GM19452 (cell line): ENCODE data around the gene ANKS1B.

Experiments used
- ATAC-seq: cut with Tn5 transposase; IDR thresholded peaks from one replicate; pipeline ENCODE4 v1.9.1; 2021; ENCODE audit not compliant: unreplicated experiment

Gene ANKS1B

DNA sequence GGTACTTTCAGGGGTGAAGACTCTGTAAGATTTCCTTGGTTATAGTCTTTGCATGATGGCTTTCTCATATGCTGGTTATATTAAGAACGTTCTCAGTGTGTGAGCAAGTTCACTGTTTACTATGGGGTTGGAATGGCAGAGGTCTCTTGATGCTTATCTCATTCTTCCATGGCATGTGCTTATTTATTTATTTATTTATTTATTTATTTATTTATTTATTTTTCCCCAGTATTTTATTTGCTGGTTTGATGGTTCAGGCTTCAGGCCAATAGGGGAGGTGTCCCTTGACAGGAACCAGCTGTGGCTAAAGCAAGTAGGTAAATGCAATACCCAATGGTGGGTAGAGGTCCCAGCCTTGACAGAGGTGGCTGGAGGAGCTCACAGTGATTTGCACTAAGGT lies 498.5 kb downstream of the ANKS1B start:
- ATAC-seq, result no peak

- no peak for ATAC-seq
Observed at GRCh38 chr12:99479149-99479548, 505.6 kb downstream of the ANKS1B start.

GRCh38 chr12:99476956-99477355 lies 507.8 kb downstream of the ANKS1B start:
- no peak for ATAC-seq

DNA sequence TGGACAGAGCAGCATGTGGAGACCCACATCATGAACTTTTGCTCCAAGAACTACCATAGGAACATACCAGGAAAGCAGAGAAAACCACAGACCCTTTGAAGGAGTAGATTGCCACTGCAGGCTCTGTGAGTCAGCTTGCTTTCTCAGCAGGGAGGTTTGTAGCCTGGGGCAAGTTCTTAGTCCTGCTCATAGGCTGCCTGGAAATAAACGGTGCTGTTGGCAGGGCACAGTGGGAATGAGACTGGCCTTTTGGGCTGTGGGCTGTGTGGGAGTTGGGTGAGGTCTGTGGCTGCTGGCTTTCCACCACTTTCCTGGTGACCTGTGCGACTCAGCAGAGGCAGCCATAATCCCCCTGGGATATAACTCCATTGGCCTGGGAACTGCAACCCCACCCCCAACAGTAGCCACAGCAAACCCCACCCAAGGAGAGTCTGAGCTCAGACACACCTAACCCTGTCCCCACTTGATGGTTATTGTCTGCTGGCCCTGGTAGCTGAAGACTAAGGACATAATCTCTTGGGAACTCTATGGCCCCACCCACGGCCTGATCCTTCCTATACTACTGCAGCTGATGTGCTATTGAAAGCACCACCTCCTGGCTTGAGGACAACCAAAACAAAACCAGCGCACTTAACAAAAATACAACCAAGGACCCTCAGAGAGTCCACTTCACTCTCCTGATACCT lies 529.2 kb downstream of the ANKS1B start:
- no peak for ATAC-seq

DNA sequence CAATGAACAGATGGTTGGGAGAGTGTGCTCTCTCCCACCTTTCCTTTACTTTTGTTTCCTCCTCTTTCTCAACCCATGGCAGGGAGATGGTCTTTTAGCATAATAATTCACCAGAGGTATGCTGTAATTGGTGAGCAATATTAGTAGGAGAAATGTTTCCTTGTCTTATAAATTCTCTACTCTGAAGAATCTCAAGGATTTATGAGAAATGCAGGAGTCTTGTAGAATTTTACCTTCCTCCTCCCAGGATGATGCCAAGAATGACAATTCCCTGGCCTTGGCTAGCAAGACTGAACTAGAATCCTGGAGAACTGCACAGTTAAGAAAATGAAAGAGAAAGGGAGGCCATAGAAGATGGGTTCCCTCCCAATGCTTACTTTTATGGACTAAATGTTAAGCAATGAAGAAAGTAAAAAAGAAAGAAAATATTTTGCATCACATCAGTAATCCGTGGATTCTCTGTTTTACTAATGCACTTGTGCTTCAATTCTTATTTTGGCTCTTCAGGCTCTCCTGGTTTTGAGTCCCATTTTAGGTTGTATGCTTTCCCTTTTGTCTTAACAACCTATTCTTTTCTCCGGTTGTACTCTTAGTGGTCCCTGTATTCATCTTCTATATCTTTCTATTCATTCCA lies 530.1 kb downstream of the ANKS1B start:
- peak; percentile 14 for ATAC-seq

- ATAC-seq, result peak; percentile 70
Observed at GRCh38 chr12:99453836-99454538, 530.7 kb downstream of the ANKS1B start.

DNA sequence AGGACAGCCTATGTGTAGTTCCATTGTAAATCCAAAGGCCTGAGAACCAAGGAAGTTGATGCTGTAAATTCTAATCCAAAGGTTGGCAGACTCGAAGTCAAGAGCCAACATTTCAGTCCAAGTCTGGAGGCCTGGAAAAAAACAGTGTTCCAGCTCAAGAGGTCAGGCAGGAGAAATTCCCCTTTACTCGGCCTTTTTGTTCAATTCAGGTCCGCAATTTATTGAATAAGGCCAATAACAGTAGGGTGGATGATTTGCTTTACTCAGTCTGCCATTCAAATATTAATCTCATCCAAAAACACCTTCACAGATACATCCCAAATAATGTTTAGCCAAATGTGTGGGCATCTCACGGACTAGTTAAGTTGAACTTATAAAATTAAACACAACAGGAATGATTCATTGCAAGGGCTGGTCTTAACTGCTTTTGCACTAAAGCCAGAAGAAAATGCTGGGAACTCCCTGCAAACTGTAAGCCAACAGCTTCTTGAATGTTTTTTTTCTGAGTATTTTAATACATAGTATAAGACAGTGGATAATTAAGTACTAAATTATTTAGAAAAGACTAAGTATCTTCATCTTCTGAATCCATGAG lies 534.6 kb downstream of the ANKS1B start:
- ATAC-seq, result no peak

GRCh38 chr12:99444859-99445316 lies 539.8 kb downstream of the ANKS1B start:
- ATAC-seq, result peak; percentile 68

DNA sequence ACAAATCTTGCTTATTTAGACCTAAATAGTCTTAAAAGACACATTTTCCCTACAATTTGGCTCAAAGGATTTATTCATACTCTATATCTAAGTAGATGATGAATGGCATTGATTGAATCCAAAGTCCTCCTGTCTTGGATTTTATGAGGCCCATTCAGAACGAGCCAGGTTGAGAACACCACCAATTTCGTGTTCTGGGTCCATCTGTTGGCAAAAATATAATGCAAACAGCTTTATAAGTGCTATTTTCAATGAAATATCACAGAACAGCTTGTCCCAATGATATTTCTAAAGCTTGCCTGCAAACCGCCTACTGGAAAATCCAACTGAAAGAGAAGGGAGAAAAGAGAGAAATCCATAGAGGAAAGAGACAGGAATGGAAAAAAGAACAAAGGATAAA lies 542.0 kb downstream of the ANKS1B start:
- ATAC-seq, result no peak

- no peak for ATAC-seq
Observed at GRCh38 chr12:99439399-99439798, 545.3 kb downstream of the ANKS1B start.

GRCh38 chr12:99436584-99436983 lies 548.2 kb downstream of the ANKS1B start:
- peak; percentile 97 for ATAC-seq

GRCh38 chr12:99435095-99435791 lies 549.5 kb downstream of the ANKS1B start:
- ATAC-seq, result no peak

GRCh38 chr12:99433155-99433554 lies 551.6 kb downstream of the ANKS1B start:
- ATAC-seq, result no peak

- ATAC-seq, result no peak
Observed at GRCh38 chr12:99431203-99431602, 553.5 kb downstream of the ANKS1B start.

DNA sequence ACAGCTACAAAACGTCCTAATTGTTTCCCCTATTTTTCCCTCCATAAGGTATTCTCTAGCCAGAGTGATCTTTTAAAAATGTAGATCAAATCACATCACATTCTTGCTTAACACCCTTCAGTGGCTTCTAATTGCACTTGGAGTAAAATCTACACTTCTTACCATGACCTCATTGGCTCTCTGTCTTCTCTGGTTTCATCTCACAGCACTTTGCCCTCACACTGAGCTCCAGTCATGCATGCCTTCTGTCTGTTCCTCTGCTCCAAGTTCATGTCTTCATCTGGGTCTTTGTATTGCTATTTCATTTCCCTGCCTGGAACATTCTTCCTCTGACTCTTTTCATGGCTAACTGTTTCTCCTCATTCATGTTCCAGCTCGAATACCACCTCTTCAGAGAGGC lies 557.6 kb downstream of the ANKS1B start:
- ATAC-seq, result peak; percentile 70

- ATAC-seq, result no peak
Observed at GRCh38 chr12:99418379-99418778, 566.4 kb downstream of the ANKS1B start.

GRCh38 chr12:99413751-99414150 lies 571.0 kb downstream of the ANKS1B start:
- ATAC-seq, result no peak

DNA sequence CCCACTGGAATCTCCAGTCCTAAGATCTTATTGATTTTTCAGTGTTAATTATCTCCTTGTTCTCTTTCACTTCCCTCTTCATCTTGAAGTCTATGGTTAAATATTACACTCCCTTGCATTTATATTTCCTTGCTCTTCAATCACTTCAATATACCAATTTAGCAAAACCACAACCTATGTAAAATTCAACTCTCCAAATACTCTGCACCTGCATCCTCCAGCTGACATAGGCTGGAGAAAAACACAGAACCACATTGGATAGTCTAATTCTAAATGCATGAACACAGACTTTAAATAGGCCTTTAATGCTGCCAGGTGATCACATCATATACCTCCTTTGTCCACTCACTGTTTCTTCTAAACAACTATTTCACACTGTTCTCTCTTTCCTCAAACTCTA lies 591.0 kb downstream of the ANKS1B start:
- ATAC-seq, result peak; percentile 78

- ATAC-seq, result no peak
Observed at GRCh38 chr12:99392091-99392850, 592.5 kb downstream of the ANKS1B start.

- ATAC-seq, result no peak
Observed at GRCh38 chr12:99390707-99391106, 594.0 kb downstream of the ANKS1B start.
